GM04504 (cell line): ENCODE data around the gene F2.

Experiments
- DNase-seq: peaks from one replicate; pipeline ENCODE4 v3.0.0-alpha.2; 2012; ENCODE audit warnings: low read depth

The F2 gene

GRCh38 chr11:46718155-46719019 is 626 bp upstream of the F2 start:
- DNase-seq = no peak

- DNase-seq = no peak
These were observed 668 bp downstream of the F2 start for GRCh38 chr11:46719543-46720218.

GRCh38 chr11:46721286-46721685 is 2.3 kb downstream of the F2 start:
- DNase-seq = no peak

- DNase-seq = no peak
These were observed 3.7 kb downstream of the F2 start for GRCh38 chr11:46722566-46723358.

GRCh38 chr11:46723359-46723680 is 4.3 kb downstream of the F2 start:
- DNase-seq = no peak

- no peak for DNase-seq
These were observed 5.1 kb downstream of the F2 start for GRCh38 chr11:46724088-46724487.

- no peak for DNase-seq
These were observed 6.6 kb downstream of the F2 start for GRCh38 chr11:46725338-46726205.

GRCh38 chr11:46726206-46726862 is 7.3 kb downstream of the F2 start:
- no peak for DNase-seq

- DNase-seq = no peak
These were observed 9.1 kb downstream of the F2 start for GRCh38 chr11:46727952-46728658.

- DNase-seq = no peak
These were observed 9.6 kb downstream of the F2 start for GRCh38 chr11:46728659-46729040.

- DNase-seq = no peak
These were observed 10.4 kb downstream of the F2 start for GRCh38 chr11:46729110-46730027.

GRCh38 chr11:46731545-46731944 is 12.5 kb downstream of the F2 start:
- no peak for DNase-seq

- no peak for DNase-seq
These were observed 14.2 kb downstream of the F2 start for GRCh38 chr11:46733234-46733633.

GRCh38 chr11:46736146-46736545 is 17.1 kb downstream of the F2 start:
- DNase-seq = no peak

- DNase-seq = peak; percentile 24
These were observed 17.6 kb downstream of the F2 start for GRCh38 chr11:46736615-46737014.

GRCh38 chr11:46737699-46738098 is 18.7 kb downstream of the F2 start:
- no peak for DNase-seq

- no peak for DNase-seq
These were observed 19.9 kb downstream of the F2 start for GRCh38 chr11:46738887-46739286.

- no peak for DNase-seq
These were observed 22.8 kb downstream of the F2 start for GRCh38 chr11:46741600-46742484.

- no peak for DNase-seq
These were observed 24.0 kb downstream of the F2 start for GRCh38 chr11:46743043-46743442.
